Measurements from ENCODE around the gene VAC14. TPM values are rescaled to one million over a fixed set of nuclear protein-coding genes. Genes with fewer than 3 reads are reported as not detected.
A peak's percentile ranks its signal among the peaks of the same experiment; 100 is the strongest.

The VAC14 gene
- total and polyA plus RNA-seq, 2 experiments from 2014 or later = 42.3 to 77.7 TPM

DNA sequence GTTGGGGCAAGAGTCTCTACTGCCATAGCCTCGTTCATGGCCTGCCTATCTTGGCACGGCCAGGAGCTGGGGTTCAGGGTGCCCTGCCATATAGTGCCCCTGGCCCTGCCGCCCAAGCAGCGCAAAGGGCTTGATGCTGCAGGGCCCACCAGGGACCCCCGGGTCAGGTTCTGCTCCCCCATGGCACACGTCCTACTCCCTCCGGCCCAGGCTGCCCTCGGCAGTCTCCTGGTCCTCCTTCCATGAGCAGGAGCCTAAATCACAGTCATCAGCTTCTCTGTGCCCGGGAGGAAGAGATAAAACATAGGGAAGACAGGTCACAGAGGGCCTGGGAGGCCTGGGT lies 59.2 kb downstream of the VAC14 start (continued):
- TF ChIP-seq STAT1 (IDR thresholded peaks at IDR 0.05; ENCODE audit: unreplicated experiment) = no peak
- no peak for TF ChIP-seq ZNF331 (CRISPR knock-in tag; IDR thresholded peaks at IDR 0.05; ENCODE audit: low read depth)
- TF ChIP-seq POLR2AphosphoS5 (IDR thresholded peaks at IDR 0.05; ENCODE audit: low read depth) = no peak

DNA sequence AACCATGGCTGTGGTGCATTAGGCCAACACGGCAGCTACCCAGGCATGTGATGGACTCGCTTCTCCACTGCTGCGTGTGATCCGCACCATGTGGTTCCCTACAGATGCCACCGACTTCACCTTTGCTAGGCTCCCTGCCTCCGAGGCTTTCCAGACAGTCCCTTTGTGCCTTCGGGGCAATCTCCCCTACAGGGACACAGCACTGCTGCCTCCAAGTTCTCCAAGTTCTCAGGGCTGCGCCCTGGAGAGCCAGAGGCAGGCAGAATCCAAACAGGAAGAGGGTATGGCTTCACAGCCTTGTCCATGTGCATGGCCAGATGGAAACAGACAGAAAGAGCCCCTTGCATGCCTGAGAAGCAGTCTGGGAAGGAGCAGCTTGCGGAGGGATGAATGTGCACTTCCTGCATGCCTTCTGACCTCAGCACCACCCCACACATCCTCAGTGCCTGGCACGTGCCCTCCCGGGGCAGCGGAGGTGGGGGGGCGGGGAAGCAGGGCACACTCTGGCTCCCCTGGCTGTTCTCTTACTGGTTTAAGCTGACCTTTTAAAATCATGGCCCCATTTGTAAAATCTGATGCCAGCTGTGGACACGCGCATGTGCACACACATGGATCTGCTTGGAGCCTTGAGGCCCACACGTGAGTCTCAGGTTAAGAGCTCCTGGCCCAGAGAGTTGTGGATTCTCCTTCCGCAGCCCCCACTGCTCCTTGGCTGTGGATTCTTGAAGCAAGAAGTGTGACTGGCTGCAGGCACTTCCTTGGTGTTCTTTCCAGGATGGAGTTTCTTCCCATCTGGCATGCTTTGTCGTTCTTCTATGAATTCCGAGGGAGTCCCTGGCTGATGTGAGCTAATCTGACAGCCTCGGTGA lies 59.8 kb downstream of the VAC14 start:
- Mint-ChIP-seq H3K27ac (0 out of 2 replicates have a peak overlapping the region, but pooled peaks have one; percentile 27), H3K4me3 (no peak overlapping the region), H3K27me3 (ENCODE audit: insufficient read depth, low read depth, poor library complexity) (peaks cover 9% of the 10 kb centered on the region), H3K36me3 (ENCODE audit: low read depth) (peaks cover 29% of the 10 kb centered on the region), H3K9me3 (0 out of 3 replicates have a peak, but pooled peaks cover 8% of the 10 kb centered on the region), H3K4me1 (peaks cover 17% of the 10 kb centered on the region)
- no peaks in the 10 kb centered on the region; the same call in 1 of the 2 replicates for H3K4me1 ChIP-seq (ENCODE audit: insufficient read depth)
- H2AFZ ChIP-seq = no peak overlapping the region
- no peaks in the 10 kb centered on the region for H3K9me2 ChIP-seq (ENCODE audit: insufficient read depth)
- H3K36me3 ChIP-seq (ENCODE audit: insufficient read depth) = peaks cover 5% of the 10 kb centered on the region
- H3K79me2 ChIP-seq (replicated peaks; ENCODE audit: insufficient read depth) = no peaks in the 10 kb centered on the region
- H3K27me3 ChIP-seq (ENCODE audit: insufficient read depth) = no peaks in the 10 kb centered on the region
- H4K20me1 ChIP-seq (replicated peaks; ENCODE audit: insufficient read depth) = no peaks in the 10 kb centered on the region
- DNase-seq (ENCODE audit: low spot score) (no peak), ATAC-seq (no peak)
- H3K27ac ChIP-seq (ENCODE audit: low read depth) = no peak overlapping the region
- no peaks in the 10 kb centered on the region for H3F3A ChIP-seq (replicated peaks; ENCODE audit: low read depth)
- H3K4me3 ChIP-seq = no peak overlapping the region
- no peak overlapping the region for H3K4me2 ChIP-seq
- TF ChIP-seq POLR2AphosphoS5 (IDR thresholded peaks at IDR 0.05; ENCODE audit: low read depth) = no peak
- no peak for TF ChIP-seq NANOG (IDR thresholded peaks at IDR 0.05; ENCODE audit: borderline replicate concordance)
- TF ChIP-seq JUNB (IDR thresholded peaks at IDR 0.05; ENCODE audit: unreplicated experiment) = no peak
- TF ChIP-seq, protein P1, sequence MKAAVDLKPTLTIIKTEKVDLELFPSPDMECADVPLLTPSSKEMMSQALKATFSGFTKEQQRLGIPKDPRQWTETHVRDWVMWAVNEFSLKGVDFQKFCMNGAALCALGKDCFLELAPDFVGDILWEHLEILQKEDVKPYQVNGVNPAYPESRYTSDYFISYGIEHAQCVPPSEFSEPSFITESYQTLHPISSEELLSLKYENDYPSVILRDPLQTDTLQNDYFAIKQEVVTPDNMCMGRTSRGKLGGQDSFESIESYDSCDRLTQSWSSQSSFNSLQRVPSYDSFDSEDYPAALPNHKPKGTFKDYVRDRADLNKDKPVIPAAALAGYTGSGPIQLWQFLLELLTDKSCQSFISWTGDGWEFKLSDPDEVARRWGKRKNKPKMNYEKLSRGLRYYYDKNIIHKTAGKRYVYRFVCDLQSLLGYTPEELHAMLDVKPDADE (IDR thresholded peaks at IDR 0.05) = no peak
- TF ChIP-seq STAT1 (IDR thresholded peaks at IDR 0.05; ENCODE audit: unreplicated experiment) = no peak
- TF ChIP-seq, protein P2, sequence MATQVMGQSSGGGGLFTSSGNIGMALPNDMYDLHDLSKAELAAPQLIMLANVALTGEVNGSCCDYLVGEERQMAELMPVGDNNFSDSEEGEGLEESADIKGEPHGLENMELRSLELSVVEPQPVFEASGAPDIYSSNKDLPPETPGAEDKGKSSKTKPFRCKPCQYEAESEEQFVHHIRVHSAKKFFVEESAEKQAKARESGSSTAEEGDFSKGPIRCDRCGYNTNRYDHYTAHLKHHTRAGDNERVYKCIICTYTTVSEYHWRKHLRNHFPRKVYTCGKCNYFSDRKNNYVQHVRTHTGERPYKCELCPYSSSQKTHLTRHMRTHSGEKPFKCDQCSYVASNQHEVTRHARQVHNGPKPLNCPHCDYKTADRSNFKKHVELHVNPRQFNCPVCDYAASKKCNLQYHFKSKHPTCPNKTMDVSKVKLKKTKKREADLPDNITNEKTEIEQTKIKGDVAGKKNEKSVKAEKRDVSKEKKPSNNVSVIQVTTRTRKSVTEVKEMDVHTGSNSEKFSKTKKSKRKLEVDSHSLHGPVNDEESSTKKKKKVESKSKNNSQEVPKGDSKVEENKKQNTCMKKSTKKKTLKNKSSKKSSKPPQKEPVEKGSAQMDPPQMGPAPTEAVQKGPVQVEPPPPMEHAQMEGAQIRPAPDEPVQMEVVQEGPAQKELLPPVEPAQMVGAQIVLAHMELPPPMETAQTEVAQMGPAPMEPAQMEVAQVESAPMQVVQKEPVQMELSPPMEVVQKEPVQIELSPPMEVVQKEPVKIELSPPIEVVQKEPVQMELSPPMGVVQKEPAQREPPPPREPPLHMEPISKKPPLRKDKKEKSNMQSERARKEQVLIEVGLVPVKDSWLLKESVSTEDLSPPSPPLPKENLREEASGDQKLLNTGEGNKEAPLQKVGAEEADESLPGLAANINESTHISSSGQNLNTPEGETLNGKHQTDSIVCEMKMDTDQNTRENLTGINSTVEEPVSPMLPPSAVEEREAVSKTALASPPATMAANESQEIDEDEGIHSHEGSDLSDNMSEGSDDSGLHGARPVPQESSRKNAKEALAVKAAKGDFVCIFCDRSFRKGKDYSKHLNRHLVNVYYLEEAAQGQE (IDR thresholded peaks at IDR 0.05; ENCODE audit: unreplicated experiment) = no peak
- TF ChIP-seq, protein P3, sequence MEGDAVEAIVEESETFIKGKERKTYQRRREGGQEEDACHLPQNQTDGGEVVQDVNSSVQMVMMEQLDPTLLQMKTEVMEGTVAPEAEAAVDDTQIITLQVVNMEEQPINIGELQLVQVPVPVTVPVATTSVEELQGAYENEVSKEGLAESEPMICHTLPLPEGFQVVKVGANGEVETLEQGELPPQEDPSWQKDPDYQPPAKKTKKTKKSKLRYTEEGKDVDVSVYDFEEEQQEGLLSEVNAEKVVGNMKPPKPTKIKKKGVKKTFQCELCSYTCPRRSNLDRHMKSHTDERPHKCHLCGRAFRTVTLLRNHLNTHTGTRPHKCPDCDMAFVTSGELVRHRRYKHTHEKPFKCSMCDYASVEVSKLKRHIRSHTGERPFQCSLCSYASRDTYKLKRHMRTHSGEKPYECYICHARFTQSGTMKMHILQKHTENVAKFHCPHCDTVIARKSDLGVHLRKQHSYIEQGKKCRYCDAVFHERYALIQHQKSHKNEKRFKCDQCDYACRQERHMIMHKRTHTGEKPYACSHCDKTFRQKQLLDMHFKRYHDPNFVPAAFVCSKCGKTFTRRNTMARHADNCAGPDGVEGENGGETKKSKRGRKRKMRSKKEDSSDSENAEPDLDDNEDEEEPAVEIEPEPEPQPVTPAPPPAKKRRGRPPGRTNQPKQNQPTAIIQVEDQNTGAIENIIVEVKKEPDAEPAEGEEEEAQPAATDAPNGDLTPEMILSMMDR (conservative IDR thresholded peaks at IDR 0.05; ENCODE audit: low read depth in 2 of 2) = no peak
- TF ChIP-seq ZNF114 (CRISPR knock-in tag; IDR thresholded peaks at IDR 0.05) = no peak
- TF ChIP-seq EZH2phosphoT487 (IDR thresholded peaks at IDR 0.05; ENCODE audit: unreplicated experiment) = no peak
- TF ChIP-seq CREB1 (CRISPR knock-in tag; IDR thresholded peaks at IDR 0.05; ENCODE audit: low read depth) = no peak
- no peak for TF ChIP-seq ZNF331 (CRISPR knock-in tag; IDR thresholded peaks at IDR 0.05; ENCODE audit: low read depth)

All from GM23338 (cell line).